PC-9 (cell line): ENCODE data around the gene SORCS2. TPM values are rescaled to one million over a fixed set of nuclear protein-coding genes. Genes with fewer than 3 reads are reported as not detected.

Source experiments
- BruUV-seq: library from RNA; stranded (reverse); fragments of 400-500 nt; replicated peaks from 2 replicates; lab custom pipeline; 2021; lab: Mats Ljungman, UMichigan
- CTCF ChIA-PET: fragments of 300-600 bp; sonication (Branson Sonifier 250); formaldehyde crosslinking; loops from one replicate; lab custom pipeline; 2022; ENCODE audit warnings: antibody characterized with exemption; lab: Charles Lee
- POLR2A ChIA-PET: fragments of 300-600 bp; sonication (Branson Sonifier 250); formaldehyde crosslinking; loops from one replicate; lab custom pipeline; 2022; ENCODE audit warnings: antibody characterized with exemption; ENCODE audit not compliant: unreplicated experiment; lab: Charles Lee
- DNase-seq, 2 experiments: peaks; one replicate each; pipeline versions ENCODE4 v3.0.0 to v3.0.0-alpha.2; 2015 to 2022; ENCODE audit warnings: mixed read lengths in 1 of 2
- H2AFZ ChIP-seq: fragments of 200-600 bp; sonication (generic); 2 replicates; pipeline ENCODE4 v1.8.1; 2017; ENCODE audit warnings: antibody characterized with exemption
- H3F3A ChIP-seq: fragments of 200-600 bp; sonication (generic); 2 replicates; pipeline ENCODE4 v1.8.1; 2017; ENCODE audit warnings: antibody characterized with exemption, mild to moderate bottlenecking, low read depth; ENCODE audit not compliant: insufficient read depth
- H3K27ac ChIP-seq: fragments of 200-600 bp; sonication (generic); 2 replicates; pipeline ENCODE4 v1.6.1; 2016; ENCODE audit warnings: mixed run types
- H3K27me3 ChIP-seq: fragments of 200-600 bp; sonication (generic); 2 replicates; pipeline ENCODE4 v1.6.1; 2016; ENCODE audit warnings: low read depth, mixed run types; ENCODE audit not compliant: insufficient read depth
- H3K36me3 ChIP-seq: fragments of 200-600 bp; sonication (generic); 2 replicates; pipeline ENCODE4 v1.6.1; 2016; ENCODE audit warnings: low read depth, mixed run types
- H3K4me1 ChIP-seq: fragments of 200-600 bp; sonication (generic); replicated peaks from 2 replicates; pipeline ENCODE4 v1.6.1; 2016; ENCODE audit warnings: mixed run types; ENCODE audit not compliant: insufficient read depth
- H3K4me2 ChIP-seq: fragments of 200-600 bp; sonication (generic); 2 replicates; pipeline ENCODE4 v1.6.1; 2017; ENCODE audit warnings: mixed run types
- H3K4me3 ChIP-seq: fragments of 200-600 bp; sonication (generic); 2 replicates; pipeline ENCODE4 v1.6.1; 2016; ENCODE audit warnings: mixed run types
- H3K79me2 ChIP-seq: fragments of 200-600 bp; sonication (generic); 2 replicates; pipeline ENCODE4 v1.6.1; 2017; ENCODE audit warnings: low read depth, mixed run types
- H3K9me2 ChIP-seq: fragments of 200-600 bp; sonication (generic); 2 replicates; pipeline ENCODE4 v1.8.1; 2017; ENCODE audit warnings: mild to moderate bottlenecking; ENCODE audit not compliant: insufficient read depth
- H3K9me3 ChIP-seq: fragments of 200-600 bp; sonication (generic); 2 replicates; pipeline ENCODE4 v1.8.1; 2016; ENCODE audit warnings: low read depth; ENCODE audit not compliant: insufficient read depth
- H4K20me1 ChIP-seq: fragments of 200-600 bp; sonication (generic); 2 replicates; pipeline ENCODE4 v1.8.1; 2017; ENCODE audit not compliant: insufficient read depth
- CTCF ChIP-seq: fragments of 200-600 bp; sonication (generic); conservative IDR thresholded peaks from 2 replicates; pipeline ENCODE4 v1.6.1; 2017; ENCODE audit warnings: mixed run types, antibody characterized with exemption, mild to moderate bottlenecking, moderate library complexity
- EZH2 ChIP-seq: fragments of 200-600 bp; sonication (generic); IDR thresholded peaks from 2 replicates; pipeline ENCODE4 v1.8.0; 2017; ENCODE audit warnings: antibody characterized with exemption, low read depth
- intact Hi-C: fragments of 100-400 bp; cut with micrococcal nuclease; formaldehyde crosslinking; loops from one replicate; pipeline ENCODE4 v1.10.0; 2022; ENCODE audit not compliant: unreplicated experiment
- total RNA-seq: library from RNA; stranded (reverse); gene quantifications from 2 replicates; pipeline ENCODE4 v1.2.3, GENCODE V29; 2021

SORCS2 gene
- total RNA-seq, 1 experiment from 2014 or later = 25.8 TPM

DNA sequence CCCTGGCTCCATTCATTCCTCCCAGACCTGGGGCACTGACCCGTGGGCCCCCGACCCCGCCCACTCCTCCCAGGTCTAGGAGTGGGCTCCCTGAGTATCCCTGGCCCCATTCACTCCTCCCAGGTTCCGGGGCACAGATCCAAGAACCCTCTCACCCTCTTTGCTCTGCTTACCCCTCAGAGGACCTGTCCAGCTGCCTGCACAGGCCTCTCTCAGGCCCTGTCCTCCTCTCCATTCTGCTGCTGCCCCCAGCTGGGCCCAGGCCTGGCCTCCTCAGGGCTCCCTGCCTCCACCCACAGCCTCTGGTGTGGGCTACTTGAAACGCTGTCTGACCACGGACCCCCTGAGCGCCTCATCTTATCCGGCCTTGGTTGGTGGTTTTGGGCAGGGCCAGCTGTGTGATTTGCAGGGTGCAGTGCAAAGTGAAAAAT lies 460.1 kb downstream of the SORCS2 start:
- Histone ChIP-seq H3K9me3 (no peaks in the 10 kb centered on the region), H3K9me2 (no peaks in the 10 kb centered on the region), H3K79me2 (no peaks in the 10 kb centered on the region), H3K4me3 (no peak overlapping the region), H3K27ac (no peak overlapping the region), H4K20me1 (no peaks in the 10 kb centered on the region), H3K27me3 (no peaks in the 10 kb centered on the region), H2AFZ (no peak overlapping the region), H3K36me3 (no peaks in the 10 kb centered on the region), H3F3A (no peaks in the 10 kb centered on the region; the same call in 1 of the 2 replicates), H3K4me1 (peaks cover 13% of the 10 kb centered on the region; the same call in 1 of the 2 replicates), H3K4me2 (no peak overlapping the region)
- peak in 1 of 2 experiments; percentile 20 for DNase-seq
- intact Hi-C loops = loop anchor here (5.0 to 10.0 kb wide), 3 partner anchors 102 to 220 kb away; partner anchors contain the start of gene PSAPL1
- POLR2A ChIA-PET = interaction anchor here (0.6 kb wide), 1 partner anchor 217 kb away, joined by 4 read pairs; no protein-coding TSS in a partner anchor
- CTCF ChIA-PET = no interaction called here
- no TSS peak for BruUV-seq
- TF ChIP-seq CTCF (no peak), EZH2 (no peak)

GRCh38 chr4:7652906-7653305 lies 460.6 kb downstream of the SORCS2 start:
- no peaks in the 10 kb centered on the region; the same call in 1 of the 2 replicates for H3F3A ChIP-seq
- no peaks in the 10 kb centered on the region for H3K9me2 ChIP-seq
- no peak overlapping the region for H3K4me3 ChIP-seq
- H3K36me3 ChIP-seq = no peaks in the 10 kb centered on the region
- no peaks in the 10 kb centered on the region for H3K79me2 ChIP-seq
- ChIA-PET POLR2A (no interaction called here), CTCF (no interaction called here)
- DNase-seq = no peak
- BruUV-seq = no TSS peak
- intact Hi-C loops = loop anchor here (5.0 to 10.0 kb wide), 3 partner anchors 102 to 221 kb away; partner anchors contain the start of gene PSAPL1
- no peaks in the 10 kb centered on the region for H3K9me3 ChIP-seq
- no peaks in the 10 kb centered on the region for H3K27me3 ChIP-seq
- no peak overlapping the region for H3K4me2 ChIP-seq
- H3K27ac ChIP-seq = no peak overlapping the region
- H3K4me1 ChIP-seq = peaks cover 10% of the 10 kb centered on the region; the same call in 1 of the 2 replicates
- no peaks in the 10 kb centered on the region for H4K20me1 ChIP-seq
- no peak for TF ChIP-seq CTCF
- TF ChIP-seq EZH2 = no peak
- no peak overlapping the region for H2AFZ ChIP-seq

DNA sequence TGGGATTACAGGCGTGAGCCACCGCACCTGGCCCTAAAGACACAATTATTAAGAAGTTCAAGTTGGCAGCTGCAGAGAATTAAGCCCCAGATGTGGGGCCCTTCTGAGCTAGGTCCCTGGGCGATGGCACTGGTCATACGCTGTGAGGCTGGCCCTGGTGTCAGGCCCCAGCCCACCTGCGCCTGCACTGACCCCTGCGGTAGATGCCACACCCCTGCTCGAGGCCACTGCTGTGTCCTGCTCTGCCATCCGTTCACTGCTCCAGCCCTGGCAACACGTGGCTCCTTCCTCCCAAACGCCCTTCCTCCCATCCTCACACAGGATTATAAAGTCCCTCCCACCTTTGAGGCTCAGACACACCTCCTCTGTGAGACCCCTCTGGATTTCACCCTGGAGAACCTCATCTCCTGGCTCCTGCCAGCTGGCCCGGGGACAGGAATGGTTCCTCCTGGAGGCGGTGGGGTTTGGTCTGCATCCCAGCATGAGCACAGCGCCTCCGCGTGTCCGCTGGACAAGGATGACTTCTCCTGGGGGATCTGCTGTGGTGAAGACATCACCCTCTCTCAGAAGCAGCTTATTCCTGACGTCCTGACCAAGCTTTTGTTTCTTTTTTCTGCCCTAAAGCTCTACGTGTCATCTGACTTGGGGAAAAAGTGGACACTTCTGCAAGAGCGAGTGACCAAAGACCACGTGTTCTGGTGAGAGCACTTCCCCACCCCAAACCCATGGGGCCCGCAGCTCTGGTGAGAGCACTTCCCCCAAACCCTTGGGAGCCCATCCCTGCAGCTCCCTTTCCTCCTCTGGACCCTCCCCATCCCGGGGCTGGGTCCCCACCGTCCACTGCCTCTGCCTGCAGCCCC lies 461.4 kb downstream of the SORCS2 start:
- no peaks in the 10 kb centered on the region for H4K20me1 ChIP-seq
- H2AFZ ChIP-seq = no peak overlapping the region
- ChIA-PET POLR2A (no interaction called here), CTCF (no interaction called here)
- H3K4me1 ChIP-seq = 0 out of 2 replicates have a peak, but pooled peaks cover 2% of the 10 kb centered on the region
- no peaks in the 10 kb centered on the region; the same call in 1 of the 2 replicates for H3F3A ChIP-seq
- H3K9me3 ChIP-seq = no peaks in the 10 kb centered on the region
- H3K27ac ChIP-seq = no peak overlapping the region
- H3K9me2 ChIP-seq = no peaks in the 10 kb centered on the region
- no peak for TF ChIP-seq EZH2
- no peak for TF ChIP-seq CTCF
- DNase-seq = no peak
- H3K4me3 ChIP-seq = no peak overlapping the region
- H3K36me3 ChIP-seq = no peaks in the 10 kb centered on the region
- no peak overlapping the region for H3K4me2 ChIP-seq
- no TSS peak for BruUV-seq
- H3K27me3 ChIP-seq = no peaks in the 10 kb centered on the region
- no peaks in the 10 kb centered on the region for H3K79me2 ChIP-seq
- intact Hi-C loops = loop anchor here (5.0 to 10.0 kb wide), 3 partner anchors 101 to 221 kb away; partner anchors contain the start of gene PSAPL1
